HEK293T (cell line): ENCODE results near the gene CPA4.

Experiments
- CTCF ChIA-PET: fragments of 350-600 bp; formaldehyde crosslinking; extraction: SDS; loops from one replicate; lab custom pipeline; 2021; ENCODE audit warnings: antibody characterized with exemption, inconsistent platforms; lab: Yijun Ruan, JAX
- POLR2A ChIA-PET: fragments of 350-600 bp; formaldehyde crosslinking; extraction: SDS; loops from one replicate; lab custom pipeline; 2020; ENCODE audit warnings: antibody characterized with exemption, inconsistent platforms; lab: Yijun Ruan, JAX
- DNase-seq: peaks from one replicate; pipeline ENCODE4 v3.0.0; 2012; ENCODE audit warnings: mixed read lengths; ENCODE audit errors: extremely low spot score
- ARNT ChIP-seq: fragments of 450-650 bp; IDR thresholded peaks from 2 replicates; pipeline ENCODE4 v1.6.1; 2017; ENCODE audit warnings: mild to moderate bottlenecking
- BHLHE40 ChIP-seq: fragments of 450-650 bp; IDR thresholded peaks from 2 replicates; pipeline ENCODE4 v1.6.1; 2016; ENCODE audit warnings: mild to moderate bottlenecking, moderate library complexity, borderline replicate concordance
- CTBP1 ChIP-seq: fragments of 450-650 bp; IDR thresholded peaks from 2 replicates; pipeline ENCODE4 v1.6.1; 2016; ENCODE audit warnings: borderline replicate concordance
- ELF4 ChIP-seq: fragments of 450-650 bp; IDR thresholded peaks from 2 replicates; pipeline ENCODE4 v1.6.1; 2017; ENCODE audit warnings: antibody characterized with exemption
- FOXA1 ChIP-seq: fragments of 450-650 bp; IDR thresholded peaks from 2 replicates; pipeline ENCODE4 v1.6.1; 2016; ENCODE audit warnings: mild to moderate bottlenecking
- FOXK2 ChIP-seq: fragments of 450-650 bp; IDR thresholded peaks from 2 replicates; pipeline ENCODE4 v1.6.1; 2016; ENCODE audit warnings: mild to moderate bottlenecking
- FOXM1 ChIP-seq: fragments of 450-650 bp; IDR thresholded peaks from 2 replicates; pipeline ENCODE4 v1.6.1; 2017; ENCODE audit warnings: mild to moderate bottlenecking, borderline replicate concordance
- HDGF ChIP-seq: fragments of 450-650 bp; IDR thresholded peaks from 2 replicates; pipeline ENCODE4 v1.6.1; 2017; ENCODE audit warnings: antibody characterized with exemption, borderline replicate concordance
- L3MBTL2 ChIP-seq: fragments of 450-650 bp; conservative IDR thresholded peaks from 2 replicates; pipeline ENCODE4 v1.6.1; 2016; ENCODE audit warnings: mild to moderate bottlenecking
- LEF1 ChIP-seq: fragments of 450-650 bp; IDR thresholded peaks from 2 replicates; pipeline ENCODE4 v1.6.1; 2017; ENCODE audit warnings: mild to moderate bottlenecking, borderline replicate concordance
- NFRKB ChIP-seq: fragments of 450-650 bp; IDR thresholded peaks from 2 replicates; pipeline ENCODE4 v1.6.1; 2016; ENCODE audit warnings: mild to moderate bottlenecking, moderate library complexity
- SP1 ChIP-seq: fragments of 450-650 bp; IDR thresholded peaks from 2 replicates; pipeline ENCODE4 v1.6.1; 2017
- SUZ12 ChIP-seq: fragments of 450-650 bp; IDR thresholded peaks from 2 replicates; pipeline ENCODE4 v1.6.1; 2016; ENCODE audit warnings: mild to moderate bottlenecking
- TARDBP ChIP-seq: fragments of 450-650 bp; IDR thresholded peaks from 2 replicates; pipeline ENCODE4 v1.6.1; 2016
- ZNF384 ChIP-seq: fragments of 450-650 bp; IDR thresholded peaks from 2 replicates; pipeline ENCODE4 v1.6.1; 2016
- TF ChIP-seq, protein P1 (sequence below): fragments of 450-650 bp; IDR thresholded peaks from 2 replicates; pipeline ENCODE4 v1.6.1; 2016

Gene CPA4

DNA sequence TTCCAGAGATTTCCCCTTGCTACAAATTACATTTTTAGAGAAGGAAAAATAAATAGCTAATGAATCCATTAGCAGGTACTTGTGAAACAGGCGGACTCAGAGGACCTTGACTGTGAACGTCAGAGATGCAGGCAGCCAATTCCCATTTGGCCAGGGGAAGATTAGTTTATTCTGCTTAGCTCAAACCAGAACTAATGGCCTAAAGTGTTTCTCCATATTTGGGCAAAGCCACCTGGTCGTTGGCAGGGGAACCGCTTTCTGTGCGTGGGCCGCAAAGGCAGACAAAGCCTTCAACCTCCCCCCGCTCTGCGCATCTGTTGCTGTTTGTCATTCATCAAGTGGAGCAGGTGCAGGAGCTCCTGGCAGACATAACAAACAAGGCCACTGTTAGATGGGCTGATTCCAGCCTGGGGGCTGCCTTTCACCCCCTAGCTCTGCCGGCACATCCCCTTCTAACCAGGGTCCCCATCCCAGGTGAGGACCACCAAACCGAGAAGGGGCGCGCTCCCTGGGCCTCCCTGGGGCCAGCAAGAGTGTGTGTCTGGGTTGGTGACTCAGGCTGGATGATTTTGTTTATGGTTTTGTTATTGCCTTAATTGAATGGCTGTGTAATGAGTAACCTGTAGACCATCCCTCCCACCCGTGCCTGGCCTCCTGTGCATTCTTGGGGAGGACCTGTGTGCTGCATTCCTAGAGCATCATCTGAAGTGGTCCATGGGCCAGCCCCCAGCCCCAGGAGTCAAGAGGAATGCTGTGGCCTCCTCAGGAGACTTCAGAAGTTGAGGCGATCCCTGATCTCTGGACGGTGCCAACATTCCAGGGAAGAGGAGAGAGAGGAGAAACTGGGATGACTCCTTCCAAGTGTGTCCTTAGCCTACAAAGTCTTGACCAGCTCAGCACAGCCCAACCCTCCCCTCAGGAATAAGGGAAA, 72.8 kb downstream of the CPA4 start:
- POLR2A ChIA-PET, result no interaction called here
- TF ChIP-seq BHLHE40, result no peak
- TF ChIP-seq FOXM1, result no peak
- TF ChIP-seq FOXK2, result no peak
- no peak for TF ChIP-seq HDGF
- TF ChIP-seq, protein P1, sequence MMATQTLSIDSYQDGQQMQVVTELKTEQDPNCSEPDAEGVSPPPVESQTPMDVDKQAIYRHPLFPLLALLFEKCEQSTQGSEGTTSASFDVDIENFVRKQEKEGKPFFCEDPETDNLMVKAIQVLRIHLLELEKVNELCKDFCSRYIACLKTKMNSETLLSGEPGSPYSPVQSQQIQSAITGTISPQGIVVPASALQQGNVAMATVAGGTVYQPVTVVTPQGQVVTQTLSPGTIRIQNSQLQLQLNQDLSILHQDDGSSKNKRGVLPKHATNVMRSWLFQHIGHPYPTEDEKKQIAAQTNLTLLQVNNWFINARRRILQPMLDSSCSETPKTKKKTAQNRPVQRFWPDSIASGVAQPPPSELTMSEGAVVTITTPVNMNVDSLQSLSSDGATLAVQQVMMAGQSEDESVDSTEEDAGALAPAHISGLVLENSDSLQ, result no peak
- no peak for TF ChIP-seq L3MBTL2
- TF ChIP-seq CTBP1, result no peak
- no peak for TF ChIP-seq FOXA1
- TF ChIP-seq ZNF384, result no peak
- TF ChIP-seq SP1, result no peak
- no peak for TF ChIP-seq ARNT
- TF ChIP-seq LEF1, result no peak
- no peak for TF ChIP-seq SUZ12
- TF ChIP-seq NFRKB, result no peak
- TF ChIP-seq TARDBP, result no peak
- no peak for TF ChIP-seq ELF4
- no peak for DNase-seq
- CTCF ChIA-PET, result interaction anchor here (0.6 kb wide), 1 partner anchor 29 kb away, joined by 4 read pairs; no protein-coding TSS in a partner anchor

DNA sequence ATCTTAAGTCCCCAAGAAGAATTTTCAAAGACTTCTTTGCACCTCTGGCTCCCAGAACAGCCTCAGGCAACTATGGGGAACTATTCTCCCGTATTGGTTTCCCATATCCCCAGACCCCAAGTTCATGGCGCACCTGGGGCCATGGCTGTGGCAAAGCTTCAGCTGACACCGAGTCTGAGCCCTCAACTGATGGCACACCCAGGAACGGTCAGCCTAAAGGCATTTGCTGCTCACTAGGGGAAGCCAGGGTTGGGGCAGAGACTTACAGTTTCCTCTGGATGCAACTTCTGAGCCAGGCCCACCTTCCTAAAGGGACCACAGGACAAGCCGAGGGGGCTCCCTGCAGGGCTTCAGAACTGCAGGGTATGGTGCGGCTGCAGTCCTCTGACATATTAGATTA, 73.6 kb downstream of the CPA4 start:
- ChIA-PET CTCF (no interaction called here), POLR2A (no interaction called here)
- no peak for DNase-seq
- no peak for TF ChIP-seq HDGF
- TF ChIP-seq FOXA1, result no peak
- TF ChIP-seq SP1, result no peak
- TF ChIP-seq FOXM1, result no peak
- TF ChIP-seq NFRKB, result no peak
- TF ChIP-seq L3MBTL2, result no peak
- no peak for TF ChIP-seq CTBP1
- TF ChIP-seq ARNT, result no peak
- TF ChIP-seq ZNF384, result no peak
- TF ChIP-seq FOXK2, result no peak
- no peak for TF ChIP-seq TARDBP
- TF ChIP-seq ELF4, result no peak
- TF ChIP-seq, protein P1, result no peak
- TF ChIP-seq BHLHE40, result no peak
- no peak for TF ChIP-seq LEF1

DNA sequence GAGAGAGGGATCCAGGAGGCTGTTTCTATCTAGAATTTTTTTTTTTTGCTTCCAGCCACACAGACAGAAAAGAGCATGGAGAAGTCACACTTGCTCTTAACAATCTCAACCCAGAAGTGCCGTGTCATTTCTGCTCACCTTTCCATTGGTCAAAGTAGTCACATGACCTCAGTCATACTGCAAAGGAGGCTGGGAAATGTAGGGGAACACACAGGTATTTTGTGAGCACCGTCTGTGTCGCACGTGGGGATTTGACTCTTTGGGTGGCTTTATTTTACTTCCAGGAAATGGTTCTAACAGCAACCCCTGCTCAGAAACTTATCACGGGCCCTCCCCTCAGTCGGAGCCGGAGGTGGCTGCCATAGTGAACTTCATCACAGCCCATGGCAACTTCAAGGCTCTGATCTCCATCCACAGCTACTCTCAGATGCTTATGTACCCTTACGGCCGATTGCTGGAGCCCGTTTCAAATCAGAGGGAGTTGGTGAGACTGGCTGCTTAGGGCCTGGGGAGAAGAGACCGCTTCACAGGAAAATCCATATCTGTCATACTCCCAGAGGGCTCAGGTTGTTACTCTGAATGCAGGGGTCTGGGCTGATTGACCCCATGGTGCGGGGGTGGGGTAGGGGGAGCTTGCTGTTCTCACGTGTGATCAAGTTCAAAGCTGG, 74.3 kb downstream of the CPA4 start:
- ChIA-PET CTCF (no interaction called here), POLR2A (no interaction called here)
- TF ChIP-seq CTBP1 (no peak), HDGF (no peak), BHLHE40 (no peak), SUZ12 (no peak), ZNF384 (no peak), SP1 (no peak), NFRKB (no peak)
- TF ChIP-seq, protein P1, result no peak
- no peak for DNase-seq

DNA sequence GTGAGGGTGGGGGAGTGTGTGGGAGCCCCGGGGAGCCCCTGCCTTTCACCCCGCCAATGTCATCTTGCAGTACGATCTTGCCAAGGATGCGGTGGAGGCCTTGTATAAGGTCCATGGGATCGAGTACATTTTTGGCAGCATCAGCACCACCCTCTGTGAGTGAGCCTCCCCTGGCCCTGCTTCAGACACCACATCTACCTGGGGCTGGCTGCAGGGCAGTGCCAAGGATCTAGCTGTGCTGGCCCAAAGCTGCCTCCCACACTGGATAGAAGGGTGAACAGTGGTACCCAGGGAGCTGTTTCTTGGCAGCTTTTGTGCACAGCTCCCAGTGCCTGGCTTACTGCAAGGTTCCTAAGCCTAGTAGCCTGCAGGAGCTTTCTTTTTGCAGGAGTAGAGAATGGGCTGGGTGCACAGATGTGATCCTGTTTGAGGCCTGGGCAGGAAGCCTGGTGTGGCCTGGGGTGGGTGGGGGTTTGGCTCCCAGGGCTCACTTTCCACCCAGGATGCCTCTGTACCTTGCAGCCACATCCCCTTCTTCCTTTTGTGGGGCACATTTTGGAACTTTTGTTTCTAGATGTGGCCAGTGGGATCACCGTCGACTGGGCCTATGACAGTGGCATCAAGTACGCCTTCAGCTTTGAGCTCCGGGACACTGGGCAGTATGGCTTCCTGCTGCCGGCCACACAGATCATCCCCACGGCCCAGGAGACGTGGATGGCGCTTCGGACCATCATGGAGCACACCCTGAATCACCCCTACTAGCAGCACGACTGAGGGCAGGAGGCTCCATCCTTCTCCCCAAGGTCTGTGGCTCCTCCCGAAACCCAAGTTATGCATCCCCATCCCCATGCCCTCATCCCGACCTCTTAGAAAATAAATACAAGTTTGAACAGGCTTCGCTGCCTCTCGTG, 75.1 kb downstream of the CPA4 start:
- DNase-seq, result no peak
- ChIA-PET POLR2A (no interaction called here), CTCF (no interaction called here)
- TF ChIP-seq NFRKB (no peak), LEF1 (no peak), CTBP1 (no peak), ZNF384 (no peak), ARNT (no peak)

DNA sequence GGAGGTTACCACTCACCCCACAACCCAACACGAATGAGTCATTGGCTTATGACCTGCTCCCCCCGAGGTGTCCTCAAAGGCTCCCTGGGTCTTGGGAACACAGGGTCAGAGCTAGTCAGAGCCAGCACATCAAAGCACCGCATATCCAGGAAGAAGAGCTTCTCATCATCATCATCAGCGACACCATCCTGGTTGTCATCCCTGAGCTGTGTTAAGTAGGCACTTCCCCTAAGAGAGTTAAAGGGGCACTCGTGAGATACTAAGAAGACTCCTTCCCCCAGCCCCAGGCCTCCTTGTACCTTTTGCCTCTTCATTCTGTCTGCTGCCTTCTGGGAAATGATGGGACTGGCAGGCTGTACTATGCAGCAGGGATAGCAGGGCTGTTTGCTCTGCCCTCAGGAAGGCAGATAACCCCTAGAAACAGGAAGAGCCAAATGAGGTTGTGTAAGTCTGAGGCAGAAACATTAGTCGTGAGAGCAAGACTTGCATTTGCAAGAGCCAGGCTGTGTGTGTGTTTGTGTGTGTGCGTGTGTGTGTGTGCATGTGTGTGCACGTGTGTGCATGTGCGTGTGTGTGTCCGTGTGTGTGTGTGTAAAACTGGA, 76.2 kb downstream of the CPA4 start:
- POLR2A ChIA-PET, result no interaction called here
- no peak for TF ChIP-seq NFRKB
- TF ChIP-seq ELF4, result no peak
- TF ChIP-seq HDGF, result no peak
- TF ChIP-seq FOXM1, result no peak
- no peak for TF ChIP-seq ARNT
- no peak for TF ChIP-seq BHLHE40
- TF ChIP-seq TARDBP, result no peak
- no peak for TF ChIP-seq ZNF384
- no peak for TF ChIP-seq SUZ12
- TF ChIP-seq, protein P1, result no peak
- no peak for TF ChIP-seq SP1
- TF ChIP-seq FOXA1, result no peak
- CTCF ChIA-PET, result no interaction called here
- no peak for DNase-seq
